NB4 (cell line): Measurements from ENCODE around the gene MBNL1.

Source experiments
- CTCF ChIP-seq: IDR thresholded peaks from one replicate; pipeline ENCODE4 v1.5.1; 2012; ENCODE audit warnings: low read depth, low read length
- MAX ChIP-seq: IDR thresholded peaks from 2 replicates; pipeline ENCODE4 v1.6.1; 2011; ENCODE audit warnings: low read depth, low read length
- POLR2A ChIP-seq: IDR thresholded peaks from 2 replicates; pipeline ENCODE4 v1.6.1; 2011; ENCODE audit warnings: mild to moderate bottlenecking; ENCODE audit not compliant: insufficient read length; ENCODE audit errors: extremely low read depth

- TF ChIP-seq CTCF, result no peak
- no peak for TF ChIP-seq POLR2A
- no peak for TF ChIP-seq MAX
Observed at GRCh38 chr3:152459118-152459515, 190.4 kb downstream of the MBNL1 start.
